Stimulated activated CD4-positive, alpha-beta T cell treated with anti-CD3 and anti-CD28 coated beads, TNF-alpha, amount 100 ng/mL, for 24 hours (primary cell): ENCODE data around the gene ZNF524.
"Not testable (repeated sequence)": the region's sequence is repeated elsewhere in the genome, so short reads cannot be mapped to it uniquely, and the experiment has no call there.

Source experiments
- DNase-seq, 3 experiments: peaks; one replicate each; pipeline ENCODE4 v3.0.0-alpha.2; 2020; ENCODE audit warnings: low read depth in 3 of 3

Gene ZNF524

GRCh38 chr19:55581145-55581822, 18.8 kb upstream of the ZNF524 start:
- peak in 1 of 3 experiments; percentile 16 for DNase-seq

DNA sequence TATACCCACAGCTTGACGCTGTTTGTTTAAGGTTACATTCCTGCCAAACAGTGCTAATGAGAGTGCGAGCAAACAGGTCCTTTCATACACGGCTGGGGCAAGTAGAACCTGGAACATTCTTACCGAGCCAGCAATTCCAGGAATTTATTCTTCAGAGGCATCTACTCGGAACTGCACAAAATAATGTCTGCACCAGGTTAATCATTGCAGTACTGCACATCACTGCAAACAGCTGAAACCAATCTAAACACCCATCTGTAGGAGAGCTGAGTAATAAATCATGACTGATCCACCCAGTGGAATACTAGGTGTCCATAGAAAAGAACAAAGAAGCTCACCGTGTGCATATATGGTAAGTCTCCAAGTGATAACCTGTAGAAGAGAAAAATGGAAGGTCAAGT, 18.3 kb upstream of the ZNF524 start:
- no peak for DNase-seq

- not testable (repeated sequence) for DNase-seq
These were observed 17.8 kb upstream of the ZNF524 start for GRCh38 chr19:55582284-55582683.

DNA sequence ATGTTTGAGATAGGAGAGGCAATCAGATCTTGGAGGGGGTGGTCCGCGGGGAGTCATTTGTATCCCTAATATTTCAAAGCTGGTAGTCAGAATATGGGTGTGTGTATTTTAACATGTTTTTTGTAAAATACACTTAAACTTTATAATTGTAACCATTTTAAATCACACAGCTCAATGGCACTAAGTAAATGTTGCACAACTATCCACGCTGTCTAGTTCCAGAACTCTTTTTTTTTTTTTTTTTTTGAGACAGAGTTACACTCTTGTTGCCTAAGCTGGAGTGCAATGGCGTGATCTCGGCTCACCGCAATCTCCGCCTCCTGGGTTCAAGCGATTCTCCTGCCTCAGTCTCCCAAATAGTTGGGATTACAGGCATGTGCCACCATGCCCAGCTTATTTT, 16.2 kb upstream of the ZNF524 start:
- not testable (repeated sequence) for DNase-seq

DNA sequence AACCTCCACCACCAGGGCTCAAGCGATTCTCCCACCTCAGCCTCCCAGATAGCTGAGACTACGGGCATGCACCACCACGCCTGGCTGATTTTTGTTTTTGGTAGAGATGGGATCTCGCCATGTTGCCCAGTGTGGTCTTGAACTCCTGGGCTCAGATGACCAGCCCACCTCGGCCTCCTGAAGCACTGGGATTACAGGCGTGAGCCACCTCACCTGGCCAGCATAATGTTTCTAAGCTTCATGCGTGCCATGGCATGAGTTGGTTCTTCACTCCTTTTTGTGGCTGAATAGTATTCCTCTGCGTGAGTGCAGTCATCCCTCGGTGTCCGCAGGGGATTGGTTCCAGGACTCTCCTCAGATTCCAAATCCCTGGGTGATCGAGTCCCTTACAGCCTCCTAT, 15.2 kb upstream of the ZNF524 start:
- DNase-seq, result no peak

DNA sequence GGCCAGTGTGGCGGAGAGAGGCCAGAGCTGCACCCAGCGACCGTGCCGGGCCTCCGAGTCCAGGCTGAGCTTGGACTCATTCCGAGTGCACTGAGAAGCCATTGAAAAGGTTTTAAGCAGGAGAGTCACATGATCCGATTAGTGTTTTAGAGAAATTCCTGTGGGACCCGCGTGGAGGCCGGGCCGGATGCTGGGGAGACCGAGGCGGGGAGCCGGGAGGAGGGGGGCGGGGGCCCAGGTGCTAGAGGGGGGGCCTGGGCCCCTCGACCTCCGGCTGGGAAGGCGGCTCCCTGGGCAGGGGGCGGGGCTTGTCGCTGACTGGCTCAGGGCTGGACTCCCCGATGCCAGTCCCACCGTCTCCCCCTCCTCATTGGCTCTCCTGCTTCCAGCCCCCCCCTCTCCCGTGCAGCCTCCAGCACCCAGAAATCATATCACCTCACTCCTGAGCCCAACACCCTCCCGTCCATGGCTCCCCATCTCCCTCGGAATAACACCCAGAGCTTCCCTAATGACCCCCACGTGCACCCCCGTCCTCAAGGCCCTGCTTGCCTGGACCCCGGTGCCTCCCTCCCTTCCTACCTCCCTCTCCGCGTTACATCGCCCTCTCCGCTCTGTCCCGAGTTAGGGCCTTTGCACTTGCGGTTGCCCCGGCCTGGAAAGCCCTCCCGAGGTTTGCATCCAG, 14.3 kb upstream of the ZNF524 start:
- peak in 2 of 3 experiments; percentile 41 to 59 for DNase-seq

- DNase-seq, result peak; percentile 86 to 94 (median 88)
These were observed 13.0 kb upstream of the ZNF524 start for GRCh38 chr19:55586976-55587668.

GRCh38 chr19:55588738-55589137, 11.3 kb upstream of the ZNF524 start:
- DNase-seq, result no peak

DNA sequence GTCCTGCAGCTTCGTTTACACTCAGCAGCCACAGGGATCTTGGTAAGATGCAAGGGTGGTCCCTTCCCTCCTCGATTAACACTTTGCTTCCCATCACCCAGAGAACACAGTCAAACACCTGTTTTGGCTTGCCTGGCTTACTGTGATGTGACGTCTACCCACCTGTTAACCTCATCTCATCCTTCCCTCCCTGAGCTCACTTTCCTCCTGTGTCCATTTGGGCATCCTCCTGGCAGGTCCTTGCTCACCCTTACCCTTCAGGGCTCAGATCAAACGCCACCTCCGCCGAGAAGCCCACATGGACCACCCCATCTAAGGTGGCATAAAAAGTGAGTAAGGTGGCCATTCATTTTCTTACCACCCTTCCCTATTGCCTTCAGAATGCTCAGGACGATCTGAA, 10.0 kb upstream of the ZNF524 start:
- no peak for DNase-seq

DNA sequence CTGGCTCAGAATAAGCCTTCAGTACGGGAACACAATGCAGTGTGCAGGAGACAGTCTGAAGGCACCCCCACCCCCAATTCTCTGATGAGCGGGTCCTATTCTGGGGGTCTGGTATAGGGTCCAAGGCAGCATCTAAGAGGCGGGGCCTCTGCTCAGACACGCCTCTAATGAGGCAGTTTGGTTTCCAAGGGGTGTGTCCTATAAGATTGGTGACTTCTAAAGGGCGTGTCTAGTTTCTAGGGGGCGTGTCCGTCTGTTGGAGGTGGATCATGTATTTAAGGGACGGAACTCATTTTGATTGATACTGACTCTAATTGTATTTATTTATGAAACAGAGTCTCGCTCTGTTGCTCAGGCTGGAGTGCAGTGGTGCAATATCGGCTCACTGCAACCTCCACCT, 9.5 kb upstream of the ZNF524 start:
- peak in 1 of 3 experiments; percentile 16 for DNase-seq

DNA sequence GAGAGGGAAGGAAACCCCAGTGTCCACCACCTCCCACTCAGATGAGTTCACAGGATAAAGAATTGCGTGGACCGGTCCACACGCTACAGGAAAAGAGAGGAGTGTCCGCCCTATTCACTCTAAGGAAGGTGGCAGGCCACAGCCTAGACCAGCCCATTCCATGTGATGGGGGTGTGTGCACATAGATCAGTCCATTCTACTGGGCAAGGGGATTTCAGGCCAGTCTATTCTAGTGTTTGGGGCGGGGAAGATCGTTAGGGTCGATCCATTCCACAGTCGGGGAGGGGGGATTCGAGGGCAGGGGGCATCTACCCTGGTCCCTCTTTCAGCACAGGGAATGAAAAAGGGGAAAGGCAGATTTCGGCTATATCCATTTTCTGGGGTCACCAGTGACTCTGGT, 8.5 kb upstream of the ZNF524 start:
- no peak for DNase-seq

DNA sequence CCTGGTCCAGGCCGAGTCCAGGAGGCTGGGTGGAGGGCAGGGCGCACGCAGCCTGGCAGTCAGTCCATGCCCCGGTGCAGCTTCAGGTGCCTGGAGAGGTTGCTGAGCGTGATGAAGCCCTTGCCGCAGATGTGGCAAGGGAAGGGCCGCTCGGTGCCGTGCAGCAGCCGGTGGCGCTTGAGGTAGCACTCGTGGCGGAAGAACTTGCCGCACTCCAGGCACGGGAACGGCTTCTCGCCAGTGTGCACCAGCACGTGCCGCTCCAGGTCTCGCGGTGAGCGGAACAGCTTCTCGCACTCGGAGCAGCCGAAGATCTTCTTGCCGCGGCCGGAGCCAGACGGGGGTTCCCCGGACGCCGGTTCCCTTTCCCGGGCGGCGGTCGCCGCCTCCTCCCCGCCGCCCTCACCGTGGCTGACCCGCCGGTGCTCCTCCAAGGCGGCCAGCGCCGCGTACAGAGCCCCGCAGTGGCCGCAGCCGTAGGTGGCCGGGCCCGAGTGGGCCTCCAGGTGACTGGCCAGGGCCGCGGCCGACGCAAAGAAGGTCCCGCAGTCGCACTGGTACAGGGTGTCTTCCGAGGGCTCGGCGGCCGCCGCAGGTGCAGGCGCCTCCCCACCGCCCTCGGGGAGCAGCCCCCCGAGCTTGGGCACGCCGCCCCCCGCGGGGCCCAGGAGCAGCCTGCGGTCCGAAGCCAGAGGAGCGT, 7.5 kb upstream of the ZNF524 start:
- DNase-seq, result no peak

DNA sequence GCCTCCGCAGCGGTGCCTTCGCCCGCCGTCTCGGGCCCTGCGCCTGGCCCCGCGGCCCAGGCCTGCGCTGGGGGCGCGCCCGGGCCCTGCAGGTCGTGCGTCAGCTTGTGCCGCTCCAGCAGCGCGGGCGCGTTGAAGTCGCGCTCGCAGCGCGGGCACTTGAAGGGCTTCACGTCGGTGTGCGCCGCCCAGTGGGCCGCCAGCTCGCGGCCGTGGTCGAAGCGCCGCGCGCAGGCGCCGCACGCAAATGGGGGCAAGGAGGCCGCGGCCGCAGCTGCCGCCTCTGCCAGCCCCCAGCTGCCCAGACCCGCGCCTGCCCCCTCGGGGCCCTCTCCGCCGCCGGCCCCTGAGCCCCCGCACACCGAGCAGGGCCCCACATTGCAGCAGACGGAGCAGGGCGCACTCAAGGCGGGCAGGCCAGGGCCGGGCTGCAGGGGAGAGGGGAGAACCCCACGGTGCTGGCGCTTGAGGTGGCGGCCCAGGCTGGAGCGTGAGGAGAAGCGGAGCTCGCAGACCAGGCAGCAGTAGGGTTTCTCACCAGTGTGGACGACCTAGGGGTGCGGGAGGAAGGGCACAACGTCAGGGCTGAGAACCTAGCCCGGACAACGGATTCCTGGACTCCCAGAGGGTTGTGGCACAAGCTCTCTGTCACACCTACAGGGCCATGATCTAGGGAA, 6.9 kb upstream of the ZNF524 start:
- no peak for DNase-seq

DNA sequence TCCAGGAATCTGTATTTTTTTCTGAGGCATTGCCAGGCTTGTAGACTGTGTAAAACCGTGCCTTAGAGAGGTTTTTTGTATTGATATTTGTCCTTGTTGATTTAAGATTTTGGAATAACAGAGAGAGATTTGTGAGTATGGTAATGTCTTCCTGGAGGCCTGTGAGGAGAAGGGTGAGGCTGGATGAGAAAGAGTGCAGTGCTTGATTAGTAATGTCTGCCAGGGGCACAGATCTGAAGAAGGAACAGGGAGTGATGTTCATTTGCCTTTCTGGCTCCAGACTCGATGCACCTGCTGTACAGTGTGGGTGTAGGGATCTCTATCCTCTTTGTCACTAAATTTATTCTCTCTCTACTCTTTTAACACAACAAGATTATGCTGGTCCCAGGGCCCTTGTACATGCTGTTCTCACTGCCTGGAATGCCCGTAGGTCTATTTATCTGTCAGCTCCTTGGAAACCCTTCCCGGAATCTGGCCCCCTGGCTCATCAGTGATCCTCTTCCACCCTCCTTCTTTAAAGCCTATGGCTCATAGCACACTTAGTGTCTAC, 5.0 kb upstream of the ZNF524 start:
- DNase-seq, result no peak

- no peak for DNase-seq
These were observed 3.8 kb upstream of the ZNF524 start for GRCh38 chr19:55596304-55596703.

DNA sequence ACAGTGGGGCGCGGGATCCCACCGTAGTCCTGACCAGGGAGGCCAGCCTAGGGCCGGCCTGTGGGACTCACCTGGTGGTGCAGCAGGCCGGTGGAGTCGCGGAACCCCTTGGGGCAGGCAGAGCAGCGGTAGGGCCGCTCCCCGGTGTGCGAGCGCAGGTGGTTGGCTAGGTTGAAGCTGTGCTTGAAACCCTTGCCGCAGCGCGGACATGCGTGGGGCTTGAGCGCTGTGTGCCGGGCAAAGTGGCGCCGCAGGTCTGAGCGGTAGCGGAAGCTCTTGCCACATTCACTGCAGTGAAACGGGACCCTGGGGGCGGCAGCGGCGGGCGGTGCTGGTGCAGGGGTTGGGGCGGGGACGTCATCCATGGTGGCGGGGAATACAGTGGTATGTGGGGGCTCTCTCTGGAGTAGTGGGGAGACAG, 2.6 kb upstream of the ZNF524 start:
- no peak for DNase-seq

DNA sequence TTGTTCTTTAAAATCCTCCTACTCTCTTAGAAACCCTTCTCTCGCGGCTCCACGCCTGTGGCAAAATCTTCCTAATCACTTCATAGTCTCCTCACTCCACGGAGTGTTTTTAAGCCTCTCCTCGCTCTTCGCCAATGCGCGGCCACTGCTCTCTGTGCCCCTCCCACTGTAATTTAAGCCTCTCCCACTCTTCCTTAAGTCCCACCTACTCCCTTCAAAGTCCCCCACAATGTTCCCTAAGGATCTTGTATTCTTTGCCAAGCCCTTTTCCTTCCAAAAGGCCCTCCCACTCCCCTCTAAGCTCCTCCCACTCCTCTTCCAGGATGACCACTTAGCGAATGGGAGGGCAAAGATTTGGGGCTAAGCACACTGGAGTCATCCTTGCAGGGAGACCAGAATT, 2.1 kb upstream of the ZNF524 start:
- no peak for DNase-seq

DNA sequence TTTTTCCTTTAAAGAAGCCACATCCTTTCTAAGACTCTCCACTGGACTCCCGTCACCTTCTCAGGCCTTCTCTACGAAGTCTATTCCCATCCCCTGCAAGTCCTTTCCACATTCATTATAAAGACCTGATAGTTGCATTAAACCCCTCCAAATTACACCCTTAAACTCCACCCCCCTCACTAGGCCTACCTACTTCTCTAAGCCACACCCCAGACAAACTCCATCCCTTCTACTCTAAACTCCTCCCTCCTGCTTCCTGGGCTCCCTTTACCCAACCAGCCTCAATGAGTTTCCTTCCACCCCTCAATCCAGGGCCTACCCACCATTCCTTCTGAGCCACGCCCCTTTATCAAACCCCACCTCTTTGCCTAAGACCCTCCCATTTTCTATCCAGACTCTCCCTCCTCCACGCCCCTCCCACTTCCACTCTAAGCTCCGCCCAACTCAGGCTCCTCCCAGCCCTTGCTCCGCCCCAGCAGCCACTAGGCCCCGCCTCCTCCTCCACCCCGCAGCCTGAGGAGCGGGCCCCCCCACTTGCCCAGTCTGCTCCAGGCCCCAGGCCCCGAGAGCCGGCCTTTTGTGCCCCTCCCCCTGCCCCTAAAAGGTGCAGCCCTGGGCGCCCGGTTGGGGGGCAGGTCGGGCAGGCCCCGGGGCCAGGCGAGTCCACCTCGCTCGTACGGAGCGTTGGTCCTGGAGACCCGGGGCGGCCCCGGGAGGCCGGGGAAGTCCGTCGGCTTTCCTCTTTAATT, 1.2 kb upstream of the ZNF524 start:
- DNase-seq, result peak; percentile 87 to 90 (median 88)

GRCh38 chr19:55599468-55599841, 633 bp upstream of the ZNF524 start, which contains the start of gene FIZ1:
Gene FIZ1, minus strand, starts transcription at chr19:55599517. Its CDS starts 1,652 bp downstream, at chr19:55597865.
- DNase-seq, result peak; percentile 95 to 96 (median 96)

- no peak for DNase-seq
These were observed 557 bp downstream of the ZNF524 start for GRCh38 chr19:55600662-55601028.

GRCh38 chr19:55601084-55601483, 996 bp downstream of the ZNF524 start:
- no peak for DNase-seq
